Measurements from ENCODE around the gene JPT1.
"Not testable (repeated sequence)": the region's sequence is repeated elsewhere in the genome, so short reads cannot be mapped to it uniquely, and the experiment has no call there.

The JPT1 gene

DNA sequence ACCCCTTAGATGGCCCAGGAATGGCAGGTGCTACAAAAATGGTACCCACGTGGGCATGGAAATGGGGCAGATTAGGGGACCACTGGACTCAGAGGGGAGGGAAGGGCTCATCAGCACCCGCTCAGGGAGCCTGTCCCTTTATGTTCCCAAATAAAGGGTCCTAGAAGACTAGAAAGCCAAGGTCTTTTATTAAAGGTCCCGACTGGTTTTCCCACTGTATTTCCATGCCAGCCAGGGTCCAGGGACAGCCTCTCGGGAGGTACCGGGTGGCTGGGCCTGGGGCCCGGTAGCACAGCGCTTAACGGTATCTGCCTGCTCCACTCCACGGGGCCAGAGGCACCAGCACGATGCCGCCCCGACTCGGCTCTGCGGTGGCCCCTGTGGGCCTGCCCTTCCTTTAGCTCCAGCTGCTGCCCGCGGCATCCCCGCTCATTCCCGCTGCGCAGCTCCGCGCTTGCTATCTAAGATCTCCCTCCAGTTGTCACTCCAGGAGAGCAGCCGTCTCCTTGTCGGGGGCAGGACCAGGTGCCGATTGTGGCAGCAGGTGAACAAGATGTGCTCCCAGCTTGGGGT is 24.2 kb downstream of the JPT1 start:
- no peak for DNase-seq (ENCODE audit: low spot score)

DNA sequence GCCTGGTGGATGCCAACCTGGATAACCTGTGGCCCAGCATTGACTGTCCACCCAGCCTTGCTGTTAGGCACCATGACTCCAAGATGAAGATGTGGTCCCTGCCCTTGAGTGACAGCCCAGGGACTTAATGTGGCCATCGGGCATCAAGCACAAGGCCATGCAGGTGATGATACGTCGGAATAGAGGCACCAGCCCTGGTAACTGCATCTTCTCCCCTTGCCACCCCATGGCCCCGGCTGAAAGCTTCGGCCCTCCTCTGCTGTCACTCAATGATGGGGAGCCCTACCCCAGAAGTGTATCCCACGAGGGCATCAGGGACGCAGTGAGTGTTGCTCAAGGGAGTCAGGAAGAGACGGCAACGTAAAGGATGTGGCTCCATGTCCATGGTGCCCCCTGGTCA is 24.7 kb downstream of the JPT1 start:
- no peak for DNase-seq (ENCODE audit: low spot score)

GRCh38 chr17:75128694-75129505 is 25.4 kb downstream of the JPT1 start:
- DNase-seq (ENCODE audit: low spot score), result no peak

- DNase-seq (ENCODE audit: low spot score), result not testable (repeated sequence)
Measured at GRCh38 chr17:75127936-75128335, 26.4 kb downstream of the JPT1 start.

DNA sequence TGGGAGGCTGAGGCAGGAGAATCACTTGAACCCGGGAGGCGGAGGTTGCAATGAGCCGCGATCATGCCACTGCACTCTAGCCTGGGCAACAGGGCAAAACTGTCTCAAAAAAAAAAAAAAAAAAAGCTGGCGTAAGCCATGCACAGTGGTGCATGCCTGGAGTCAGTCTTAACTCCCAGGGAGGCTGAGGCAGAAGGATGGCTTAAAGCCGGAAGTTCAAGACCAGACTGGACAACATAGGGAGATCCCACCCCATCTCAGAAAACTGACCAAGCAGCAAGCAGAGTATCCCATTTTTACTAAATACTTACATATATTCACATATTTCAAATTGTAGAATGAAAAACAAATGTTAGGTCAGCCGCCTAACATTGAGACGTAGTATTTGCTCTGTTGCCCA is 27.4 kb downstream of the JPT1 start:
- no peak for DNase-seq (ENCODE audit: low spot score)

- no peak for DNase-seq (ENCODE audit: low spot score)
Measured at GRCh38 chr17:75125984-75126383, 28.3 kb downstream of the JPT1 start.

DNA sequence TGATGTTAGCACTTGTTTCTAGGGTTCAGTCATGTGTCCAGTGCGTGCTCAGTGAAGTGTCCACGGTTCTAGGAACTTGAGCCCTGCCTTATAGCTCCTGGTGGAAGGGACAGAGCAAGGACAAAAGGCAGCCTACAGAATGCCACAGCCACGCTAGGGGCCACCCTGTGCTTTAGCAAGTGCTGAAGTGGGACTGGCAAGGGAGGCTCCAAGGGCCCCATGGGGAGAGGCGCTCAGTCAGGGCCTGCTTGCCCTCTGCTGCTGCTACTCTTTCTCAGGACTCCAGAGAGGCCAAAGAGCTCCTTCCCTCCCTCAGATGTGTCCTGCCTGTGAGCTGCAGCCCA is 29.5 kb downstream of the JPT1 start:
- DNase-seq (ENCODE audit: low spot score), result no peak

DNA sequence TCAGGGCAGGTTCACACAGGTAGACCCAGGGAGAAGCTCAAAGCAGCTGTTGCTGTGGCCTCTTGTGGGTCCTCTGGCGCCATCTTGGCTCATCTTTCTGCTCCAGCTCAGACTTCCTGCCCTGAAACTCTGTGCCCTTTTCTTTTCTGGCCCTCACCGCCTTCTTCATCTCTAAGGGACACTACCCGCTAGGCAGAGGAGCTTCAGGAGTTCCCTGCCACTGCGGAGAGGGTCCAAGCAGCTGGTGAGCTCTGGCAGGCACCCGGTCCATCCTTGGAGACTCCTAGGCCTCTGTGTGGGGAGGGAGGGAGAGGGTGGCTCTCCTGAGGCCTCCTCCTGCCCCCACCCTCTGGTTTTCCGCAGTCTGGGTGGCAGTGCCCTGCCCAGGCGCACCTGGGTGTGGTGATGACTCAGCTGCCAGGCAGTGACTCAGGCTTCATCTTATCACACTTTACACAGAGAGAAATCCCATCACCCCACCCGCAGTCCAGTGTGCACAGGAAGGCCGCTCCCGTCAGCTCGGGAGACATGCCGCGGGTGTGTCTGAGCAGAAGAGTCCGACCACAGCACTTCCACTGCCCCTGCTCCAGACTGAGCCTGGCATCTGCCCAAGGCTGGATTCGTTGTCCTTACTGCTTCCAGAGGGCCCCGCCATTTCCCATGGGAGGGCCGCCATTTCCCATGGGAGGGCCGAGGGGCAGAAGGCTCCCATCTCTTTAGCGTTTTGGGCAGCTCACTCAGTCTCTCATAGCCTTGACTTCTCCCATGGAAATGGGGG is 30.1 kb downstream of the JPT1 start:
- DNase-seq (ENCODE audit: low spot score), result peak; percentile 81

GRCh38 chr17:75118307-75118706 is 36.0 kb downstream of the JPT1 start:
- no peak for DNase-seq (ENCODE audit: low spot score)

- DNase-seq (ENCODE audit: low spot score), result no peak
Measured at GRCh38 chr17:75116737-75117136, 37.6 kb downstream of the JPT1 start.

- no peak for DNase-seq (ENCODE audit: low spot score)
Measured at GRCh38 chr17:75115555-75115954, 38.8 kb downstream of the JPT1 start.

- DNase-seq (ENCODE audit: low spot score), result no peak
Measured at GRCh38 chr17:75114552-75115314, 39.6 kb downstream of the JPT1 start.

- DNase-seq (ENCODE audit: low spot score), result peak; percentile 95
Measured at GRCh38 chr17:75113798-75114551, 40.3 kb downstream of the JPT1 start.

- no peak for DNase-seq (ENCODE audit: low spot score)
Measured at GRCh38 chr17:75111777-75112335, 42.5 kb downstream of the JPT1 start.

- DNase-seq (ENCODE audit: low spot score), result no peak
Measured at GRCh38 chr17:75110234-75110937, 43.9 kb downstream of the JPT1 start.

- peak; percentile 92 for DNase-seq (ENCODE audit: low spot score)
Measured at GRCh38 chr17:75109407-75110233, 44.7 kb downstream of the JPT1 start, which contains the start of gene ARMC7. TSS of gene ARMC7 (plus strand) at chr17:75109969. CDS start at chr17:75110289, 320 bp downstream.

- no peak for DNase-seq (ENCODE audit: low spot score)
Measured at GRCh38 chr17:75109046-75109406, 45.3 kb downstream of the JPT1 start.

DNA sequence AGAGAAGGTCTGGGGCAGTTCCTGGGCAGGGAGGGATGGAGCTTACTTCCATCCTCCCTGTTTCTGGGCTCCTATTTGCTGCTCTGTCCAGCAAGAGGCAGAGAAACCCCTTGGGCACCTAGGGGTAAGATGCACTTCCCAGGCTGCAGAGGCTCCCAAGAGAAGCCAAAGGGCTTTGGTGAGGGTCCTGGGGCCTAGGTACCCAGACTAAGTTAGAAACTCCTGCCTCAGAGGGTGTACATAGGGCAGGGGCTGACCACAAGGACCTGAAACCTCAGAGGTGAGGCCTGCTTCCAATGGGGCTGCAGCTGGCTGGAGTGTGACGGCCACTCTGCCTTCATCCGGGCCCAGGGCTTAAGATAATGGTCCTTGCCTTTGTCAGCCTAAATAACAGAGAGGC is 46.1 kb downstream of the JPT1 start:
- no peak for DNase-seq (ENCODE audit: low spot score)

Data from CD4-positive, alpha-beta T cell treated with Interleukin-2 at 100 ng/mL for 4 hours (primary cell).